Right renal cortex interstitium (tissue), 3 donors: ENCODE results near the gene CNTN6. TPM values are rescaled to one million over a fixed set of nuclear protein-coding genes. Genes with fewer than 3 reads are reported as not detected.

Experiments
- DNase-seq, 3 donors: peaks; one replicate each; pipeline ENCODE4 v3.0.0-alpha.2; 2013; ENCODE audit warnings: low read depth in 3 of 3, low spot score in 2 of 3
- polyA plus RNA-seq, 3 donors: library from polyadenylated mRNA; unstranded; fragments of 120-200 nt; gene quantifications; one replicate each; pipeline ENCODE4 v1.2.1, GENCODE V29; 2013; ENCODE audit not compliant: insufficient read length in 3 of 3

CNTN6 gene
- 1 to 10 TPM; 2.0 to 2.8 (median 2.1) TPM for polyA plus RNA-seq

DNA sequence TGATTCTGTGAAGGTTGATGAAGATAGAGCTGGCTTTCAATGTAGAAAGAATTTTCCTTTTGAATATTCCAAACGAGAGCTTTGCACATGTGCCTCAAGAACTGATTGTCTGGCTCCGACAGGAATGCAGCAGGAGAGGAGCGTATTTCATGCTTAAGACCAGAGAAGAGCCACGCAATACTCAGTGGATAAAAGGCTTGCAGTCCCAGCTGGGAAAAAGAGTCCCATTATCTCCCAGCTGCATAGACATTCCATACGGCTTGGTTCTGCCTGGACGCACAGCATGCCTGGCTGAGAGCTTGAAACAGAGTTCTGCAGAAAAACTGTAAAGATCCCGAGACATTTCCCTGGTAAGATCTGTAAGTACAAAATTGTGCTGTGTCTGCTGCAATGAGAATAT is at the start of gene CNTN6:
Gene CNTN6, plus strand, starts transcription at position 254 of the 400 bp plus-strand sequence. CDS start 54,985 bp downstream, outside the sequence.
- DNase-seq: no peak

GRCh38 chr3:1048558-1048957 is 44.3 kb upstream of the CNTN6 start:
- no peak for DNase-seq

DNA sequence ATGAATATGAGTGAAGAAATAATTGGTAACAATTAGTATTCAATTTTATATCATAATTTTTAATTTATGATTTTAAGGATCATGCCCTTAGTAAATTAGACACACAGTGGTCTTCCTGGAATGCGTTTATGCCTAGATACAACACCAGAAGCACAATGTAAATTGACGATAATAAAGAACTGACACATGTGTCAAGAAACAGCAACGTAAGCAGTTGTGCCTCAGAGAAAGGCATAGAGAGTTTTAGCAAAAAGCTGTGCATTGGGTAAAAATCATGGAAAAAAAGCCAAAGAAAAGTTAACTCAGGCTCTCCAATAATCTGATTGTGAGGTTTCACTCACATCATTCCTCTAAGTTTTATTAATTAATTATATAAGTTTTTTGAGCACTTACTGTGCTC is 37.0 kb upstream of the CNTN6 start:
- no peak for DNase-seq

DNA sequence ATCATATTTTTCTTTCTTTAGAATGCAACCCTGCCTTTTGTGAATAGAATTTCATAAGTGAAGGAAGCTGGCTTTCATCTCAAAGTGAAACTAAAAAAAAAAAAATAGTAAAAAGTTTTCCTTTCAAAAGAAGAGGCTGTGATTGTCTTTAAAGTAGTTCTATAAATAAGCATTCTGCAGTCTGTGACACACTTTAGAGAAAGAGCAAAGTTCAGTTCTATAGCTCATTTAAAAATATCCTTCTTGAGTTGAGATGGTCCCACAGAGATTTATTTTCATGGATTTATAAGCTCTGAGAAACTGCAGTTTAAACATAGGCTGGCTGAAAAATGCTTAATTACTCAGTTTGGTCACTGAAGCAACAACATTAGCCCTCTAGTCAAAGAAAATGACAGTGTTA is 36.1 kb upstream of the CNTN6 start:
- DNase-seq: no peak

DNA sequence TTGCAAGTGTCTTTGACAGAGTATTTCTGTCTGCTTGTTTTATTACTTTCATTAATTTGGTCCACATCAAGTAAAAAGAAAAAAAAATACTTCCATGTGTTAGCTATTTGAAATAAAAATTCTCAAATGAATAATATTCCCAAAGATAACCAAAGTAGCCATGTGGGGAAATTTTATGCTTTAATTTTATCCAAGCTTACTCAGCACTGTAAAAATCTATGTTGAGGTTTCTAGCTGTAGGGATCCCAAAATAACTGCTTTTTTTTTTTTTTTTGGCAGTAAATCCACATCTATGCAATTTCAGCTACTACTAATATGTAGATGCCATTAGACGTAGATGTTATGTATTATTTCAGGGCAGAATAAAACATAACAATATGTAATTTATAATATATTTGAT is 35.4 kb upstream of the CNTN6 start:
- DNase-seq: no peak

DNA sequence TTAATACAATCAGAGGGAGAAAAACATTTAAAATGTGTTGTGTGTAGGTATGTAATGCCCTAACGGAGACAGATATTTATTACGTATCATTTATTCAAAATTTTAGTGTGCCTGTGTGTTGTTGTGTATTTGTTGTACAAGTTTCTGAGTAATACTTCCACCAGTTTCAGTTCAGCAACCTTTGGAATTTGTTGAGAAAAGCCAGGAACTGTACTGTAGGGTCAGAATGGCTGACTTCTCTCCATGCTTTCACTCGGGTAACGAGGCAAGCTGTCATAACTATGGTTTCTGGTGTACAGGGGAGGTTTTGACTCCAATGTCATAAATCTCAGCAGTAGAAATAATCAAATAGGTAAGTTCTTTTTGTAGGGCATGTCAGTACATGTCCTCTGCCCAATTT is 23.8 kb upstream of the CNTN6 start:
- DNase-seq: no peak

DNA sequence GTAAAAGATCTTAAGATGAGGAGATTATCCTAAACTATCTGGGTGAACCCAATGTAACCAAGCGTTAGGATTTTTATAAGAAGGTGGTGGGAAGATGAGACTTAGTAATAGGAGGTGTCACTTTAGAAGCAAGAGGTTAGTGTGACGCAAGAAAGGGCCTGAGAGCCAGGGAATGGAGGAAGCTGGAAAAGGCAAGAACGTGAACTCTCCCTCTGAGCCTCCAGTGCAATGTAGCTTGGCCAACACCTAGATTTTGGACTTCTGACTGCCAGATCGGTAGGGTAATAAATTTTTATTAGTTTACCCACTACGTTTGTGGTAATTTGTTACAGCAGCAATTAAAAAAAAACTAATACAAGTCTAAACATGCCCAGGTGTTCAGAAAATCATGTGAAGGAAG is 20.8 kb upstream of the CNTN6 start:
- DNase-seq: no peak

- DNase-seq: no peak
Measured at GRCh38 chr3:1079662-1080061, 13.2 kb upstream of the CNTN6 start.

DNA sequence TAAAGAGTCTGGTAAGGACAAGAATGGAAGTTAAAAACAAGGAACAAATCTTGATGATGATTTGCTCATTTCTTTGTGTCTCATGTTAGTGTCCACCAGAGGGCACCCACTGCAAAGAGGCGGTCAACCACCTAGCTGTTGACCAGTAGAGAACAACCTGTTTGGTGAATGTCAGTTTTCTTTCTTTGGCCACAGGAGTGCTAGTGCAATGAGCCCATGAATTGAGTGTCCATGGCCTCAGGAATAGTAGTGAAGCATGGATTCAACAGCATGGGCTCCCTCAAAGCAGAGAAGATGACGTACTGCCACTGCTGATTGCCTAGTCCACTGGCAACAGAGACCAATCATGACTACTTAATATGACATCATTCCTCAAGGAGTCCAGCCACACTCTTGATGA is 10.7 kb upstream of the CNTN6 start:
- no peak for DNase-seq

GRCh38 chr3:1087066-1087560 is 5.7 kb upstream of the CNTN6 start:
- DNase-seq: no peak

GRCh38 chr3:1088503-1088902 is 4.3 kb upstream of the CNTN6 start:
- DNase-seq: no peak

- DNase-seq: no peak
Measured at GRCh38 chr3:1091286-1091685, 1.5 kb upstream of the CNTN6 start.

GRCh38 chr3:1092061-1092460 is 763 bp upstream of the CNTN6 start:
- no peak for DNase-seq

DNA sequence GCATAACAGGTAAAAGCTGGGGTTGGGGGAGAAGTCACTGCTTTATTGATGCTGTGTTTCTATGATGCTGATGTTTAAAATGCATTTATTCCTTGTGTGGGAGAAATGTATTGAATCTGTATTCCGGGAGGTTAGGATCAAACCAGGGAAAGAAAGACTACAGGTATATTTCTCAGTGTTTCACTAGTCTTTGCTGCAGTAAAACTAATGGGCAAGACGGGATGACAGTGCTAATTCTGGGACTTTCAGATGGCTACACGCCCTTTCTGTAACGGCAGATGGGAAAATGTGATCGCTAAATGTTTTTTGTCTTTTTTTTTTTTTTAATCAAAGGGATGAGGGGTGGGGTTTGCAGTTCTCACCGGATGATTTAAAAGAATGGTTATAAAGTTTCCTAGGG is 393 bp downstream of the CNTN6 start:
- no peak for DNase-seq

DNA sequence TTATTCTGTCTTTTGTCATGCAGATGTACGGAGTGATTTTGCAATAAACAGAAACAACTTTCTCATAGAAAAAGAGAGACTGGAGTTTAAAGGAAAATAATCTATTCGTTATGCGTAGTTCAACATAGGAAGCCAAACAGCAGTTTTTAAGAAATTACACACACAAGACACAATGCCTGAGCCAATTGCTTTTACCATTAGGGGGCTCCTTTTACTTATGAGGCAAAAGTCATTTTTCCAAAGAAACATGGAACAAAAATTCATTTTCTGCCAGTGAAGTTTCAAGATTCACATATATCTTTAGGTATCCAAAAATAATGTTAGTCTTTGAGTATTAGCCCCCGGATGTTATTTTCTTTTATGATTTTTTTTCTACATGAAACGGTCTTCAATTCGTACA is 10.7 kb downstream of the CNTN6 start:
- no peak for DNase-seq

- no peak for DNase-seq
Measured at GRCh38 chr3:1117843-1118473, 25.1 kb downstream of the CNTN6 start.

- DNase-seq: no peak
Measured at GRCh38 chr3:1131166-1131565, 38.3 kb downstream of the CNTN6 start.

DNA sequence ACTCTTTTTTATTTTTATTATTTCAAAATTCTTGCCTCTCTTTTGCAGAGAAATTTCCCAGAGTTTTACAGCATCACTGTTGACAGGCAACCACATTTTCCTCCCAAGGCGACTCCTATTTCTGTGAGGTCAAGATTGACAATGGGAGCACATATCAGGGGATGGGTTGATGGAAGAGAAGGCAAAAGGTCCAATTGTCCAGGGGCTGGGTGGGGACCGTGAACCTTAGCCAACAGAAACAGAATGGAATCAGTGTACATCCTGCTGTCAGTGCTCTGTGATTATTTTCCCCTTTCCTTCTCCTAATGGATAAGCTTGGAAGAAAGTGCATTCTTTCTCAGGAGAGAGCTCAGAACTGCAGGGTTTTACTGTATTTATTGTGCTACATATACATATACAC is 42.4 kb downstream of the CNTN6 start:
- DNase-seq: no peak

GRCh38 chr3:1138036-1138435 is 45.2 kb downstream of the CNTN6 start:
- no peak for DNase-seq

DNA sequence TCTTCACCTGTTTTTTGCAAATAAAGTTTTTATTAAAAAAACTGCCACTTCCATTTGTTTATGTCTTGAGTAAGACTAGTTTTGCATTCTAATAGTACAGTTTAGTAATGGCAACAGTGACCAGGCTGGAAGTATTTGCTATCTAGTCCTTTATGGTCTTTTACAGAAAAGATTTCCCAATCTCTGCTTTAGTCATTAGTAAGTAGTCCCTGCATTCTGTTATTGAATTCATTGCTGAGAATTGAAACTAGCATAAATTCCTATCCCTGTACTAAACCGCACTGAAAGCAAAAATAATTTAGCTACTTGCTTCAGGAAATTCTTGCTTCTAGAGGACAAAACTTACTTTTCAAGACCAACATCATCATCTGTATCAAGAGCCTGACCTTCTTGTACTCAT is 46.2 kb downstream of the CNTN6 start:
- no peak for DNase-seq

DNA sequence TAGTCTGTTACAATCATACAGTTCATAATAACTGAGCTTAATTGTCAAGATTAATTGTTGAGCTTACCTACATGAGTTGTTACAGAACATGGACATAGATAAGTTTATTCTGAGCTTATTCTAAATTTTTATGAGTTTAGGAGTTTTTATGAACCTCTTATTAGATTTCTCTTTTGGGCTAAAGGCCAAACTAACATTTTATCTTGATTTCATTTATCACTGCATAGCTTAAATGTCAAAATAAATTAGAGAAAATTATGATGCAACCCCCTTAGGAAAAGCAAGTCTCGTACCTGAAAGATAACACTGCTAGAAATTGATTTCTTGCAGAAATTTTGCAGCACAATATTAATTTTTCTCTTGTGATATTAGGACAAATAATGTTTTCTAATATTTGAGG is 54.5 kb downstream of the CNTN6 start:
- DNase-seq: no peak

DNA sequence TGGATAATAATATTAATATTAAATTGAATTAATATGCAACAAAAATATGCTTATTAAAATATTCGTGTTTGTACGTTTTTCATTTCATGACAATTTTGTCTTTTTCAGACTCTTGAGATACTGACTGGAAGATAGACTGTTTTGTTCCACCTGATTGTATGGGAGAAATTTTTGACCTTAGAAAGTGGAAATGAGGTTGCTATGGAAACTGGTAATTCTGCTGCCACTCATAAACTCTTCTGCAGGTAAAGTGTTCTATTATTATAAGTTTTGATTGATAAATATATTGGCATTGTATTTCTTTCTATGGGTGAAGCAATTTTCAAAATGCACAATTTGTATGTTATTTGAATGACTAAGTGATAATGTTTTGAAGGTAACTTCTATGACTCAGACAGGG is 55.0 kb downstream of the CNTN6 start:
- DNase-seq: no peak

- no peak for DNase-seq
Measured at GRCh38 chr3:1164101-1164500, 71.3 kb downstream of the CNTN6 start.
